B cell (primary cell): Measurements from ENCODE around the gene MAP3K2. TPM values are rescaled to one million over a fixed set of nuclear protein-coding genes. Genes with fewer than 3 reads are reported as not detected.

Experiments used
- ATAC-seq: fragments of 200-7000 bp; cut with Tn5 transposase; one replicate; pipeline ENCODE4 v1.10.0; 2021; ENCODE audit warnings: low read depth, mild to moderate bottlenecking, moderate number of reproducible peaks, moderate library complexity
- CTCF ChIA-PET: fragments of 350-600 bp; sonication (Branson Sonifier 250); formaldehyde crosslinking; loops from one replicate; lab custom pipeline; 2021; ENCODE audit warnings: antibody characterized with exemption, inconsistent platforms; lab: Charles Lee
- POLR2A ChIA-PET: fragments of 350-600 bp; sonication (Branson Sonifier 250); formaldehyde crosslinking; loops from one replicate; lab custom pipeline; 2021; ENCODE audit warnings: antibody characterized with exemption; lab: Charles Lee
- DNase-seq: peaks from one replicate; pipeline ENCODE4 v3.0.0; 2013
- H2AFZ ChIP-seq: 2 replicates; pipeline ENCODE4 v1.6.1; 2012; ENCODE audit warnings: mild to moderate bottlenecking, low read depth, low read length; ENCODE audit not compliant: insufficient read depth, poor library complexity, severe bottlenecking
- H3K27ac ChIP-seq, 2 donors: 1 replicate in 1 of 2; 2 replicates in 1 of 2; pipeline ENCODE4 v1.5.1; 2012 to 2013; ENCODE audit warnings: low read length in 2 of 2, mild to moderate bottlenecking in 2 of 2, moderate library complexity in 1 of 2
- H3K27me3 ChIP-seq, 4 experiments: fragments of 200-600 bp in 1 of 4; sonication (generic) in 1 of 4; replicated peaks in 1 of 4; 1 replicate in 2 of 4; 2 replicates in 2 of 4; pipeline versions ENCODE4 v1.6.1 to v1.7.0; 2013 to 2016; ENCODE audit warnings: low read length in 3 of 4, mild to moderate bottlenecking in 2 of 4, mixed read lengths in 1 of 4, moderate library complexity in 1 of 4; ENCODE audit not compliant: insufficient read depth in 4 of 4, control insufficient read depth in 3 of 4; ENCODE audit errors: control extremely low read depth in 1 of 4
- H3K36me3 ChIP-seq, 2 experiments: replicated peaks in 1 of 2; 1 replicate in 1 of 2; 2 replicates in 1 of 2; pipeline versions ENCODE4 v1.6.1 to v1.7.1; 2013; ENCODE audit warnings: low read length in 1 of 2; ENCODE audit not compliant: insufficient read depth in 2 of 2, control insufficient read depth in 1 of 2; ENCODE audit errors: control extremely low read depth in 1 of 2, extremely low read depth in 1 of 2
- H3K4me1 ChIP-seq, 2 donors: fragments of 200-600 bp in 1 of 2; sonication (generic) in 1 of 2; 1 replicate in 1 of 2; 2 replicates in 1 of 2; pipeline versions ENCODE4 v1.5.1 to v1.6.1; 2013 to 2017; ENCODE audit warnings: low read length in 2 of 2; ENCODE audit not compliant: control insufficient read depth in 2 of 2, insufficient read depth in 2 of 2
- H3K4me2 ChIP-seq: replicated peaks from 2 replicates; pipeline ENCODE3; 2012; ENCODE audit warnings: mild to moderate bottlenecking, low read depth, low read length; ENCODE audit not compliant: poor library complexity, severe bottlenecking
- H3K4me3 ChIP-seq, 5 experiments: fragments of 200-600 bp in 1 of 5; sonication (generic) in 1 of 5; 1 replicate in 3 of 5; 2 replicates in 2 of 5; pipeline versions ENCODE4 v1.5.1 to v1.7.0; 2011 to 2016; ENCODE audit warnings: low read length in 4 of 5, mild to moderate bottlenecking in 4 of 5, low read depth in 2 of 5, control low read depth in 1 of 5, moderate library complexity in 1 of 5; ENCODE audit not compliant: insufficient read depth in 1 of 5; ENCODE audit errors: control extremely low read depth in 1 of 5, extremely low read depth in 1 of 5
- H3K79me2 ChIP-seq: fragments of 200-600 bp; sonication (generic); one replicate; pipeline ENCODE4 v1.6.0; 2016; ENCODE audit warnings: low read length; ENCODE audit not compliant: control insufficient read depth, insufficient read depth
- H3K9ac ChIP-seq: fragments of 200-600 bp; sonication (generic); 2 replicates; pipeline ENCODE4 v1.6.1; 2017; ENCODE audit warnings: mild to moderate bottlenecking, low read length, moderate library complexity
- H3K9me3 ChIP-seq, 3 donors: one replicate each; pipeline versions ENCODE4 v1.6.1 to v1.7.1; 2013; ENCODE audit warnings: low read length in 2 of 3; ENCODE audit not compliant: control insufficient read depth in 2 of 3, insufficient read depth in 1 of 3; ENCODE audit errors: control extremely low read depth in 1 of 3
- H4K20me1 ChIP-seq: 2 replicates; pipeline ENCODE4 v1.6.0; 2012; ENCODE audit warnings: mild to moderate bottlenecking, low read length; ENCODE audit not compliant: insufficient read depth, control insufficient read depth, poor library complexity, severe bottlenecking
- H3K27ac Mint-ChIP-seq: one replicate; pipeline ENCODE4 v1.8.0; 2021; ENCODE audit warnings: mixed read lengths
- H3K27me3 Mint-ChIP-seq: one replicate; pipeline ENCODE4 v1.8.0; 2021; ENCODE audit warnings: mixed read lengths
- H3K4me1 Mint-ChIP-seq: one replicate; pipeline ENCODE4 v1.8.0; 2021; ENCODE audit warnings: mixed read lengths
- H3K4me3 Mint-ChIP-seq: one replicate; pipeline ENCODE4 v1.8.0; 2021; ENCODE audit warnings: mixed read lengths
- H3K9me3 Mint-ChIP-seq: one replicate; pipeline ENCODE4 v1.8.0; 2022; ENCODE audit warnings: mixed read lengths; ENCODE audit not compliant: insufficient read depth
- CTCF ChIP-seq: fragments of 200-600 bp; IDR thresholded peaks from one replicate; pipeline ENCODE4 v1.8.0; 2022; ENCODE audit warnings: antibody characterized with exemption, mild to moderate bottlenecking
- EZH2 ChIP-seq: IDR thresholded peaks from 2 replicates; pipeline ENCODE4 v1.6.1; 2012; ENCODE audit warnings: borderline replicate concordance, low read depth, mild to moderate bottlenecking, moderate library complexity, low read length; ENCODE audit not compliant: insufficient read depth, poor library complexity, severe bottlenecking
- WGBS: methylation state at CpG from one replicate; pipeline ENCODE4 v1.1.5; 2013; ENCODE audit warnings: missing lambda C conversion rate; ENCODE audit not compliant: insufficient coverage; 5-methylcytosine and 5-hydroxymethylcytosine counted together
- intact Hi-C: fragments of 100-400 bp; cut with micrococcal nuclease; formaldehyde crosslinking; loops from one replicate; pipeline ENCODE4 v1.10.0; 2022
- polyA plus RNA-seq: library from polyadenylated mRNA; depleted of rRNA; stranded (reverse); fragments of >200 nt; gene quantifications from 2 replicates; pipeline ENCODE4 v1.2.3, GENCODE V29; 2012
- total RNA-seq, 2 donors: library from RNA; stranded (reverse); fragments of 120-200 nt in 1 of 2; gene quantifications; 1 replicate in 1 of 2; 2 replicates in 1 of 2; pipeline versions ENCODE4 v1.2.3 to v1.2.4, GENCODE V29; 2013 to 2022

Gene MAP3K2
- total and polyA plus RNA-seq, 2 donors (not counting 1 experiment from before 2014, with no cell fraction given): 9.9 to 118 TPM

- WGBS: 90% methylated on average over 2 of the region's 4 CpGs
- H3K27ac ChIP-seq: no peak overlapping the region
- intact Hi-C loops: loop anchor here (5.0 to 10.0 kb wide), 2 partner anchors 33 to 295 kb away; no protein-coding TSS in a partner anchor
- peaks cover 0 to 8% of the 10 kb centered on the region in 2 experiments for H3K36me3 ChIP-seq
- Mint-ChIP-seq H3K4me1 (peaks cover 60% of the 10 kb centered on the region), H3K27me3 (no peaks in the 10 kb centered on the region), H3K27ac (no peak overlapping the region), H3K4me3 (no peak overlapping the region), H3K9me3 (peaks cover 3% of the 10 kb centered on the region)
- no peak overlapping the region for H3K9ac ChIP-seq
- ChIA-PET CTCF (interaction anchor here (1.5 kb wide), 1 partner anchor 35 kb away, joined by 5 read pairs; no protein-coding TSS in a partner anchor), POLR2A (no interaction called here)
- H3K4me1 ChIP-seq: peaks cover 8 to 25% of the 10 kb centered on the region in 2 donors
- no peak for DNase-seq
- peaks cover 0 to 8% (median 8%) of the 10 kb centered on the region in 3 donors for H3K9me3 ChIP-seq
- H3K4me2 ChIP-seq: no peak overlapping the region
- no peaks in the 10 kb centered on the region for H3K27me3 ChIP-seq
- no peak for TF ChIP-seq EZH2
- H4K20me1 ChIP-seq: peaks cover 79% of the 10 kb centered on the region
- no peak for ATAC-seq
- H2AFZ ChIP-seq: no peak overlapping the region
- H3K4me3 ChIP-seq: no peak overlapping the region
- H3K79me2 ChIP-seq: peaks cover 98% of the 10 kb centered on the region
Observed at GRCh38 chr2:127379712-127380355, 7.9 kb downstream of the MAP3K2 start.

GRCh38 chr2:127378720-127379119 is 9.1 kb downstream of the MAP3K2 start:
- no peak overlapping the region for H3K4me2 ChIP-seq
- no peak overlapping the region for H3K4me3 ChIP-seq
- no peak overlapping the region for H3K4me3 Mint-ChIP-seq
- H4K20me1 ChIP-seq: peaks cover 83% of the 10 kb centered on the region
- no peak overlapping the region for H3K27ac Mint-ChIP-seq
- H3K9me3 Mint-ChIP-seq: peaks cover 3% of the 10 kb centered on the region
- H3K4me1 Mint-ChIP-seq: peaks cover 61% of the 10 kb centered on the region
- H3K27ac ChIP-seq: no peak overlapping the region
- H3K9ac ChIP-seq: no peak overlapping the region
- no CpG with 5 or more reads among the region's 6 CpGs for whole genome bisulfite sequencing
- CTCF ChIA-PET: interaction anchor here (0.7 to 1.5 kb wide), 2 partner anchors 36 to 101 kb away, joined by 3 to 5 read pairs; no protein-coding TSS in a partner anchor
- peaks cover 3 to 20% of the 10 kb centered on the region in 2 donors for H3K4me1 ChIP-seq
- no peak overlapping the region for H2AFZ ChIP-seq
- peaks cover 3 to 12% (median 10%) of the 10 kb centered on the region in 3 donors for H3K9me3 ChIP-seq
- no peak for DNase-seq
- peaks cover 98% of the 10 kb centered on the region for H3K79me2 ChIP-seq
- TF ChIP-seq EZH2 (no peak), CTCF (no peak)
- H3K36me3 ChIP-seq: peaks cover 0 to 4% of the 10 kb centered on the region in 2 experiments
- H3K27me3 ChIP-seq: no peaks in the 10 kb centered on the region
- ATAC-seq: no peak
- intact Hi-C loops: no loop called here
- POLR2A ChIA-PET: no interaction called here
- no peaks in the 10 kb centered on the region for H3K27me3 Mint-ChIP-seq
